ENCODE measurements around the gene LRP6. TPM values are rescaled to one million over a fixed set of nuclear protein-coding genes. Genes with fewer than 3 reads are reported as not detected.

The LRP6 gene
- total RNA-seq, 1 experiment from 2014 or later: 22.0 TPM

- no peak overlapping the region for H3K27ac ChIP-seq (ENCODE audit: low read length)
- DNase-seq (ENCODE audit: low read depth, low spot score) (no peak), ATAC-seq (no peak)
- no TSS peak for BruUV-seq (replicated peaks)
- no peak overlapping the region for H3K4me3 ChIP-seq (ENCODE audit: low read depth in 2 of 2, low read length in 2 of 2)
- H3K36me3 ChIP-seq (ENCODE audit: control insufficient read depth, insufficient read depth, low read length): no peaks in the 10 kb centered on the region
- in situ Hi-C loops (cut with HindIII; ENCODE audit: low pct_unique_long_range_greater_than_20kb, low sequenced_read_pairs) (no loop called here), intact Hi-C loops (cut with micrococcal nuclease; ENCODE audit: unreplicated experiment) (no loop called here)
- ChIA-PET CTCF (no interaction called here), POLR2A (no interaction called here)
- TF ChIP-seq, protein P1, sequence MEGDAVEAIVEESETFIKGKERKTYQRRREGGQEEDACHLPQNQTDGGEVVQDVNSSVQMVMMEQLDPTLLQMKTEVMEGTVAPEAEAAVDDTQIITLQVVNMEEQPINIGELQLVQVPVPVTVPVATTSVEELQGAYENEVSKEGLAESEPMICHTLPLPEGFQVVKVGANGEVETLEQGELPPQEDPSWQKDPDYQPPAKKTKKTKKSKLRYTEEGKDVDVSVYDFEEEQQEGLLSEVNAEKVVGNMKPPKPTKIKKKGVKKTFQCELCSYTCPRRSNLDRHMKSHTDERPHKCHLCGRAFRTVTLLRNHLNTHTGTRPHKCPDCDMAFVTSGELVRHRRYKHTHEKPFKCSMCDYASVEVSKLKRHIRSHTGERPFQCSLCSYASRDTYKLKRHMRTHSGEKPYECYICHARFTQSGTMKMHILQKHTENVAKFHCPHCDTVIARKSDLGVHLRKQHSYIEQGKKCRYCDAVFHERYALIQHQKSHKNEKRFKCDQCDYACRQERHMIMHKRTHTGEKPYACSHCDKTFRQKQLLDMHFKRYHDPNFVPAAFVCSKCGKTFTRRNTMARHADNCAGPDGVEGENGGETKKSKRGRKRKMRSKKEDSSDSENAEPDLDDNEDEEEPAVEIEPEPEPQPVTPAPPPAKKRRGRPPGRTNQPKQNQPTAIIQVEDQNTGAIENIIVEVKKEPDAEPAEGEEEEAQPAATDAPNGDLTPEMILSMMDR (IDR thresholded peaks at IDR 0.05): no peak
- TF ChIP-seq, protein P2, sequence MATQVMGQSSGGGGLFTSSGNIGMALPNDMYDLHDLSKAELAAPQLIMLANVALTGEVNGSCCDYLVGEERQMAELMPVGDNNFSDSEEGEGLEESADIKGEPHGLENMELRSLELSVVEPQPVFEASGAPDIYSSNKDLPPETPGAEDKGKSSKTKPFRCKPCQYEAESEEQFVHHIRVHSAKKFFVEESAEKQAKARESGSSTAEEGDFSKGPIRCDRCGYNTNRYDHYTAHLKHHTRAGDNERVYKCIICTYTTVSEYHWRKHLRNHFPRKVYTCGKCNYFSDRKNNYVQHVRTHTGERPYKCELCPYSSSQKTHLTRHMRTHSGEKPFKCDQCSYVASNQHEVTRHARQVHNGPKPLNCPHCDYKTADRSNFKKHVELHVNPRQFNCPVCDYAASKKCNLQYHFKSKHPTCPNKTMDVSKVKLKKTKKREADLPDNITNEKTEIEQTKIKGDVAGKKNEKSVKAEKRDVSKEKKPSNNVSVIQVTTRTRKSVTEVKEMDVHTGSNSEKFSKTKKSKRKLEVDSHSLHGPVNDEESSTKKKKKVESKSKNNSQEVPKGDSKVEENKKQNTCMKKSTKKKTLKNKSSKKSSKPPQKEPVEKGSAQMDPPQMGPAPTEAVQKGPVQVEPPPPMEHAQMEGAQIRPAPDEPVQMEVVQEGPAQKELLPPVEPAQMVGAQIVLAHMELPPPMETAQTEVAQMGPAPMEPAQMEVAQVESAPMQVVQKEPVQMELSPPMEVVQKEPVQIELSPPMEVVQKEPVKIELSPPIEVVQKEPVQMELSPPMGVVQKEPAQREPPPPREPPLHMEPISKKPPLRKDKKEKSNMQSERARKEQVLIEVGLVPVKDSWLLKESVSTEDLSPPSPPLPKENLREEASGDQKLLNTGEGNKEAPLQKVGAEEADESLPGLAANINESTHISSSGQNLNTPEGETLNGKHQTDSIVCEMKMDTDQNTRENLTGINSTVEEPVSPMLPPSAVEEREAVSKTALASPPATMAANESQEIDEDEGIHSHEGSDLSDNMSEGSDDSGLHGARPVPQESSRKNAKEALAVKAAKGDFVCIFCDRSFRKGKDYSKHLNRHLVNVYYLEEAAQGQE (IDR thresholded peaks at IDR 0.05; ENCODE audit: insufficient read depth in 1 of 2, low read depth in 2 of 2, low read length in 1 of 2): no peak
- TF ChIP-seq SIN3A (IDR thresholded peaks at IDR 0.05; ENCODE audit: borderline replicate concordance, insufficient read depth, low read depth, low read length) (no peak), POLR2AphosphoS5 (IDR thresholded peaks at IDR 0.05; ENCODE audit: low read depth, low read length) (no peak), TCF7L2 (IDR thresholded peaks at IDR 0.05; ENCODE audit: low read depth, low read length) (no peak)
- H3K9me3 ChIP-seq (ENCODE audit: control insufficient read depth, insufficient read depth, low read depth, low read length): no peaks in the 10 kb centered on the region
- H3K4me1 ChIP-seq (ENCODE audit: control insufficient read depth, insufficient read depth, low read length): no peaks in the 10 kb centered on the region
- H3K27me3 ChIP-seq (ENCODE audit: control insufficient read depth, insufficient read depth, low read length): no peaks in the 10 kb centered on the region
Measured at GRCh38 chr12:12171991-12172511, 94.8 kb downstream of the LRP6 start.

GRCh38 chr12:12167847-12168246 is 99.0 kb downstream of the LRP6 start:
- H3K27ac ChIP-seq (ENCODE audit: low read length): no peak overlapping the region
- CTCF ChIA-PET: no interaction called here
- H3K4me3 ChIP-seq (ENCODE audit: low read depth in 2 of 2, low read length in 2 of 2): no peak overlapping the region
- no peaks in the 10 kb centered on the region for H3K27me3 ChIP-seq (ENCODE audit: control insufficient read depth, insufficient read depth, low read length)
- BruUV-seq (replicated peaks): no TSS peak
- POLR2A ChIA-PET: no interaction called here
- in situ Hi-C loops (cut with HindIII; ENCODE audit: low pct_unique_long_range_greater_than_20kb, low sequenced_read_pairs): no loop called here
- DNase-seq (ENCODE audit: low read depth, low spot score) (no peak), ATAC-seq (no peak)
- H3K36me3 ChIP-seq (ENCODE audit: control insufficient read depth, insufficient read depth, low read length): no peaks in the 10 kb centered on the region
- H3K9me3 ChIP-seq (ENCODE audit: control insufficient read depth, insufficient read depth, low read depth, low read length): no peaks in the 10 kb centered on the region
- intact Hi-C loops (cut with micrococcal nuclease; ENCODE audit: unreplicated experiment): no loop called here
- TF ChIP-seq POLR2AphosphoS5 (IDR thresholded peaks at IDR 0.05; ENCODE audit: low read depth, low read length): no peak
- no peaks in the 10 kb centered on the region for H3K4me1 ChIP-seq (ENCODE audit: control insufficient read depth, insufficient read depth, low read length)

GRCh38 chr12:12166751-12167150 is 100.1 kb downstream of the LRP6 start:
- intact Hi-C loops (cut with micrococcal nuclease; ENCODE audit: unreplicated experiment) (no loop called here), in situ Hi-C loops (cut with HindIII; ENCODE audit: low pct_unique_long_range_greater_than_20kb, low sequenced_read_pairs) (no loop called here)
- TF ChIP-seq SIN3A (IDR thresholded peaks at IDR 0.05; ENCODE audit: borderline replicate concordance, insufficient read depth, low read depth, low read length): no peak
- TF ChIP-seq, protein P2 (IDR thresholded peaks at IDR 0.05; ENCODE audit: insufficient read depth in 1 of 2, low read depth in 2 of 2, low read length in 1 of 2): no peak
- TF ChIP-seq TCF7L2 (IDR thresholded peaks at IDR 0.05; ENCODE audit: low read depth, low read length): no peak
- TF ChIP-seq POLR2AphosphoS5 (IDR thresholded peaks at IDR 0.05; ENCODE audit: low read depth, low read length): no peak
- TF ChIP-seq, protein P1 (IDR thresholded peaks at IDR 0.05): no peak
- Histone ChIP-seq H3K27me3 (ENCODE audit: control insufficient read depth, insufficient read depth, low read length) (no peaks in the 10 kb centered on the region), H3K4me3 (ENCODE audit: low read depth in 2 of 2, low read length in 2 of 2) (no peak overlapping the region), H3K27ac (ENCODE audit: low read length) (no peak overlapping the region), H3K4me1 (ENCODE audit: control insufficient read depth, insufficient read depth, low read length) (no peaks in the 10 kb centered on the region), H3K9me3 (ENCODE audit: control insufficient read depth, insufficient read depth, low read depth, low read length) (no peaks in the 10 kb centered on the region), H3K36me3 (ENCODE audit: control insufficient read depth, insufficient read depth, low read length) (no peaks in the 10 kb centered on the region)
- no peak for ATAC-seq
- DNase-seq (ENCODE audit: low read depth, low spot score): no peak
- no TSS peak for BruUV-seq (replicated peaks)
- ChIA-PET CTCF (no interaction called here), POLR2A (interaction anchor here (0.7 kb wide), 1 partner anchor 116 kb away, joined by 8 read pairs; no protein-coding TSS in a partner anchor)

Data from Panc1 (cell line).